Measurements from ENCODE around the gene BTBD9. TPM values are rescaled to one million over a fixed set of nuclear protein-coding genes. Genes with fewer than 3 reads are reported as not detected.

Gene BTBD9
- total and polyA plus RNA-seq, 11 donors: 6.3 to 23.3 (median 19.4) TPM

DNA sequence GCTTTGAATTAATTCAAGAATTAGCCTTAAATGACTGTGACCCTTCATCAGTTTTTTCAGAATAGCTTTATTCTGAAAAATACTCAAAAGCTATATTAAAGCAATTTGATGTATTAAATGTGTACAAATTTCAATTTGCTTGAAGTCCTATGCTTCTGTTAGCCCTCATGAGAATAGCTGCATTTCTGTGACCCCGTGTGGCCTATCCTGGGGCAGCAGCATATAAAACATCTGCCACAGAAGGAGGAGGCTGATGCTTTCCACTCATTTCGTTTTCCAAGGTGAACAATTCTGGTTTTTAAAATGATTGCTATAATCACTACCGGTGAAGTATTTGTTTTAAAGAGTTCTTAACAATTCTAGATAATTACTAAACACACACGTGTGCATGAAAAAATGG, 360.3 kb downstream of the BTBD9 start:
- Histone ChIP-seq H3K4me1 (peaks cover 0 to 19% (median 4%) of the 10 kb centered on the region in 12 donors), H3K4me3 (no peak overlapping the region), H3K36me3 (no peaks in the 10 kb centered on the region), H3K27ac (no peak overlapping the region), H3K9me3 (no peaks in the 10 kb centered on the region), H3K27me3 (no peaks in the 10 kb centered on the region)
- DNase-seq (no peak), ATAC-seq (no peak)
- WGBS, 4 donors: 61 to 69% (median 66%) methylated on average over 4 of the region's 4 CpGs
- intact Hi-C loops (cut with DNase I): no loop called here
- peak in 5 of 12 donors; percentile 18 to 26 (median 20) for TF ChIP-seq CTCF (IDR thresholded peaks at IDR 0.05)
- no peak for TF ChIP-seq POLR2A (IDR thresholded peaks at IDR 0.05)

GRCh38 chr6:38273325-38273724, 366.4 kb downstream of the BTBD9 start:
- ATAC-seq: peak in 1 of 4 donors; percentile 20
- 46 to 63% (median 53%) methylated on average over 1 of the region's 1 CpG for WGBS, 4 donors
- peaks cover 0 to 41% (median 6%) of the 10 kb centered on the region in 12 donors for H3K4me1 ChIP-seq

DNA sequence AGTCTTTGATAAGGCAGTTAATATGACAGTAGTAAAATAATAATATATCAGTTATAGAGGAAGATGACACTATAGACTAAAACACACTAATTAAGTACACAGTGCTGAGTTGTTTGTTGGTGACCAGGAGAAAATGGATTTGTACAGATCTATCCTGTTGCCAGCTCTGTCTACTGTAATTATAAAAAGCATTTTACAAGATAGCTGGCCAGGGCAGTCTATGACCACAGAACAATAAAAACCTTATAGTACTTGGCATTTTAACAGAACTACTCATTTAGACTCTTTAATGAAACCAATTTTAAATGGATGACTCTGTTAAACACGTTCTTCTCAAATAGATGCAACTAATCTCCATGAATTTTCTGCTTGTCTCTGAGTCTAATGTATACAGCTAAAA, 367.5 kb downstream of the BTBD9 start:
- ATAC-seq: no peak
- no peak for TF ChIP-seq CTCF (IDR thresholded peaks at IDR 0.05)
- TF ChIP-seq POLR2A (IDR thresholded peaks at IDR 0.05): no peak
- Histone ChIP-seq H3K36me3 (no peaks in the 10 kb centered on the region), H3K27ac (no peak overlapping the region), H3K4me3 (no peak overlapping the region), H3K4me1 (peaks cover 0 to 42% (median 6%) of the 10 kb centered on the region in 12 donors), H3K27me3 (no peaks in the 10 kb centered on the region), H3K9me3 (no peaks in the 10 kb centered on the region)
- DNase-seq: no peak
- intact Hi-C loops (cut with DNase I): no loop called here
- WGBS, 4 donors: 84 to 94% (median 87%) methylated on average over 1 of the region's 1 CpG

More at GRCh38 chr6:38273325-38273724, 366.4 kb downstream of the BTBD9 start:
- no peak for DNase-seq
- intact Hi-C loops (cut with DNase I): no loop called here
- H3K4me3 ChIP-seq: no peak overlapping the region
- no peaks in the 10 kb centered on the region for H3K27me3 ChIP-seq
- no peak overlapping the region for H3K27ac ChIP-seq
- TF ChIP-seq CTCF (IDR thresholded peaks at IDR 0.05) (no peak), POLR2A (IDR thresholded peaks at IDR 0.05) (no peak)
- H3K36me3 ChIP-seq: no peaks in the 10 kb centered on the region
- H3K9me3 ChIP-seq: no peaks in the 10 kb centered on the region

- H3K27ac ChIP-seq: peak overlapping the region in 2 of 12 donors; percentile 19 to 46
- no peak overlapping the region for H3K4me3 ChIP-seq
- DNase-seq (no peak), ATAC-seq (no peak)
- intact Hi-C loops (cut with DNase I): no loop called here
- TF ChIP-seq POLR2A (IDR thresholded peaks at IDR 0.05): no peak
- peak in 2 of 12 donors; percentile 20 to 24 for TF ChIP-seq CTCF (IDR thresholded peaks at IDR 0.05)
- H3K36me3 ChIP-seq: no peaks in the 10 kb centered on the region
- peaks cover 0 to 42% (median 6%) of the 10 kb centered on the region in 12 donors for H3K4me1 ChIP-seq
- no peaks in the 10 kb centered on the region for H3K9me3 ChIP-seq
- no peaks in the 10 kb centered on the region for H3K27me3 ChIP-seq
Observed at GRCh38 chr6:38271081-38271480, 368.6 kb downstream of the BTBD9 start.
